ENCODE measurements around the gene N4BP2L2. TPM values are rescaled to one million over a fixed set of nuclear protein-coding genes. Genes with fewer than 3 reads are reported as not detected.
"Not testable (repeated sequence)": the region's sequence is repeated elsewhere in the genome, so short reads cannot be mapped to it uniquely, and the experiment has no call there.

Gene N4BP2L2
- 100 to 1,000 TPM in 1 of 2 experiments, 10 to 100 TPM in 1; 86.6 to 102 TPM for total RNA-seq

GRCh38 chr13:32538621-32539246 is at the start of gene N4BP2L2:
Gene N4BP2L2, minus strand, starts transcription at chr13:32538795. Its CDS starts 1,768 bp downstream, at chr13:32537027.
- Mint-ChIP-seq H3K4me1 (ENCODE audit: low read depth) (peaks cover 41% of the 10 kb centered on the region), H3K4me3 (peak within 1 kb of the TSS; percentile 99), H3K36me3 (peaks cover 36% of the 10 kb centered on the region), H3K9me3 (no peaks in the 10 kb centered on the region), H3K27me3 (peaks cover 2% of the 10 kb centered on the region), H3K27ac (peak within 1 kb of the TSS; percentile 100)
- ChIA-PET CTCF (interaction anchor here (1.1 to 2.6 kb wide), 8 partner anchors 9 to 101 kb away, joined by 3 to 10 read pairs (median 6); partner anchors contain the start of gene PDS5B), POLR2A (interaction anchor here (1.0 to 2.2 kb wide), 7 partner anchors 10 to 223 kb away, joined by 3 to 13 read pairs (median 5); partner anchors contain the start of genes BRCA2, N4BP2L1, PDS5B and ZAR1L)
- peak; percentile 95 for DNase-seq
- intact Hi-C loops (cut with micrococcal nuclease): loop anchor here (1.0 to 5.0 kb wide), 10 partner anchors 8 to 1184 kb away; partner anchors contain the start of genes N4BP2L1 and PDS5B

- H3K9me3 Mint-ChIP-seq: no peaks in the 10 kb centered on the region
- intact Hi-C loops (cut with micrococcal nuclease): loop anchor here (1.0 to 5.0 kb wide), 6 partner anchors 149 to 1135 kb away; no protein-coding TSS in a partner anchor
- H3K27me3 Mint-ChIP-seq: no peaks in the 10 kb centered on the region
- peak overlapping the region; percentile 94 for H3K4me3 Mint-ChIP-seq
- H3K36me3 Mint-ChIP-seq: peaks cover 4% of the 10 kb centered on the region
- peaks cover 48% of the 10 kb centered on the region for H3K4me1 Mint-ChIP-seq (ENCODE audit: low read depth)
- H3K27ac Mint-ChIP-seq: peak overlapping the region; percentile 95
- DNase-seq: no peak
- ChIA-PET POLR2A (interaction anchor here (0.8 to 1.3 kb wide), 4 partner anchors 54 to 273 kb away, joined by 3 to 9 read pairs (median 4); partner anchors contain the start of genes BRCA2 and ZAR1L), CTCF (interaction anchor here (0.5 to 4.4 kb wide), 22 partner anchors 13 to 955 kb away, joined by 3 to 57 read pairs (median 5); partner anchors contain the start of gene N4BP2L2)
Observed at GRCh38 chr13:32587811-32588170, 49.2 kb upstream of the N4BP2L2 start.

- peaks cover 42% of the 10 kb centered on the region for H3K4me1 Mint-ChIP-seq (ENCODE audit: low read depth)
- H3K4me3 Mint-ChIP-seq: peak overlapping the region; percentile 94
- ChIA-PET POLR2A (interaction anchor here (0.8 to 1.3 kb wide), 4 partner anchors 55 to 272 kb away, joined by 3 to 9 read pairs (median 4); partner anchors contain the start of genes BRCA2 and ZAR1L), CTCF (interaction anchor here (0.5 to 4.4 kb wide), 22 partner anchors 13 to 956 kb away, joined by 3 to 57 read pairs (median 5); partner anchors contain the start of gene N4BP2L2)
- peaks cover 4% of the 10 kb centered on the region for H3K36me3 Mint-ChIP-seq
- H3K27ac Mint-ChIP-seq: peak overlapping the region; percentile 95
- peak; percentile 65 for DNase-seq
- no peaks in the 10 kb centered on the region for H3K9me3 Mint-ChIP-seq
- intact Hi-C loops (cut with micrococcal nuclease): loop anchor here (1.0 to 5.0 kb wide), 6 partner anchors 150 to 1135 kb away; no protein-coding TSS in a partner anchor
- H3K27me3 Mint-ChIP-seq: no peaks in the 10 kb centered on the region
Observed at GRCh38 chr13:32587011-32587810, 48.6 kb upstream of the N4BP2L2 start.

GRCh38 chr13:32586080-32586900 is 47.7 kb upstream of the N4BP2L2 start, which contains the start of gene PDS5B:
Gene PDS5B, plus strand, starts transcription at chr13:32586452. Its CDS starts 62,321 bp downstream, at chr13:32648773.
- ChIA-PET POLR2A (interaction anchor here (0.5 to 1.1 kb wide), 10 partner anchors 48 to 271 kb away, joined by 3 to 7 read pairs (median 3); partner anchors contain the start of genes BRCA2, N4BP2L1, N4BP2L2 and ZAR1L), CTCF (interaction anchor here (0.6 to 4.4 kb wide), 37 partner anchors 26 to 1138 kb away, joined by 3 to 57 read pairs (median 4); partner anchors contain the start of genes N4BP2L1 and N4BP2L2)
- no peaks in the 10 kb centered on the region for H3K9me3 Mint-ChIP-seq

GRCh38 chr13:32585550-32586079 is 47.0 kb upstream of the N4BP2L2 start:
- H3K4me3 Mint-ChIP-seq: peak overlapping the region; percentile 78
- ChIA-PET CTCF (interaction anchor here (0.6 to 1.7 kb wide), 30 partner anchors 26 to 1139 kb away, joined by 3 to 49 read pairs (median 4); partner anchors contain the start of genes N4BP2L1 and N4BP2L2), POLR2A (interaction anchor here (0.6 to 1.1 kb wide), 9 partner anchors 47 to 270 kb away, joined by 3 to 7 read pairs (median 3); partner anchors contain the start of genes BRCA2, N4BP2L1, N4BP2L2 and ZAR1L)
- peak overlapping the region; percentile 74 for H3K27ac Mint-ChIP-seq
- intact Hi-C loops (cut with micrococcal nuclease): loop anchor here (1.0 to 5.0 kb wide), 11 partner anchors 47 to 1137 kb away; partner anchors contain the start of genes BRCA2, N4BP2L2 and ZAR1L
- no peaks in the 10 kb centered on the region for H3K9me3 Mint-ChIP-seq
- H3K4me1 Mint-ChIP-seq (ENCODE audit: low read depth): peaks cover 35% of the 10 kb centered on the region
- peak; percentile 12 for DNase-seq
- H3K27me3 Mint-ChIP-seq: no peaks in the 10 kb centered on the region
- H3K36me3 Mint-ChIP-seq: peaks cover 4% of the 10 kb centered on the region

More at GRCh38 chr13:32586080-32586900, 47.7 kb upstream of the N4BP2L2 start, which contains the start of gene PDS5B:
- peak within 1 kb of the TSS; percentile 95 for H3K27ac Mint-ChIP-seq
- intact Hi-C loops (cut with micrococcal nuclease): loop anchor here (1.0 to 5.0 kb wide), 11 partner anchors 48 to 1136 kb away; partner anchors contain the start of genes BRCA2, N4BP2L2 and ZAR1L
- H3K27me3 Mint-ChIP-seq: no peaks in the 10 kb centered on the region
- DNase-seq: peak; percentile 95
- H3K36me3 Mint-ChIP-seq: peaks cover 4% of the 10 kb centered on the region
- H3K4me3 Mint-ChIP-seq: peak within 1 kb of the TSS; percentile 94
- H3K4me1 Mint-ChIP-seq (ENCODE audit: low read depth): peaks cover 36% of the 10 kb centered on the region

GRCh38 chr13:32582991-32583390 is 44.4 kb upstream of the N4BP2L2 start:
- ChIA-PET CTCF (interaction anchor here (1.1 to 3.4 kb wide), 3 partner anchors 77 to 435 kb away, joined by 3 to 18 read pairs (median 4); no protein-coding TSS in a partner anchor), POLR2A (no interaction called here)
- Mint-ChIP-seq H3K4me1 (ENCODE audit: low read depth) (peaks cover 12% of the 10 kb centered on the region), H3K36me3 (peaks cover 4% of the 10 kb centered on the region), H3K9me3 (peaks cover 5% of the 10 kb centered on the region), H3K27ac (no peak overlapping the region), H3K4me3 (no peak overlapping the region), H3K27me3 (no peaks in the 10 kb centered on the region)
- no peak for DNase-seq
- intact Hi-C loops (cut with micrococcal nuclease): no loop called here

- Mint-ChIP-seq H3K36me3 (peaks cover 6% of the 10 kb centered on the region), H3K9me3 (peaks cover 11% of the 10 kb centered on the region), H3K4me1 (ENCODE audit: low read depth) (peaks cover 8% of the 10 kb centered on the region), H3K27ac (no peak overlapping the region), H3K27me3 (no peaks in the 10 kb centered on the region), H3K4me3 (no peak overlapping the region)
- POLR2A ChIA-PET: interaction anchor here (0.6 kb wide), 1 partner anchor 154 kb away, joined by 4 read pairs; no protein-coding TSS in a partner anchor
- intact Hi-C loops (cut with micrococcal nuclease): no loop called here
- CTCF ChIA-PET: interaction anchor here (1.1 to 3.4 kb wide), 18 partner anchors 8 to 436 kb away, joined by 3 to 34 read pairs (median 6); partner anchors contain the start of genes N4BP2L1 and N4BP2L2
- no peak for DNase-seq
Observed at GRCh38 chr13:32582281-32582680, 43.7 kb upstream of the N4BP2L2 start.

GRCh38 chr13:32581177-32581786 is 42.7 kb upstream of the N4BP2L2 start:
- no peak overlapping the region for H3K4me3 Mint-ChIP-seq
- peaks cover 20% of the 10 kb centered on the region for H3K9me3 Mint-ChIP-seq
- ChIA-PET CTCF (interaction anchor here (0.6 to 3.4 kb wide), 47 partner anchors 9 to 671 kb away, joined by 3 to 34 read pairs (median 4); partner anchors contain the start of genes BRCA2, N4BP2L1, N4BP2L2 and ZAR1L), POLR2A (no interaction called here)
- intact Hi-C loops (cut with micrococcal nuclease): loop anchor here (1.0 kb wide), 3 partner anchors 114 to 671 kb away; no protein-coding TSS in a partner anchor
- no peak overlapping the region for H3K27ac Mint-ChIP-seq
- DNase-seq: no peak
- H3K36me3 Mint-ChIP-seq: peaks cover 11% of the 10 kb centered on the region
- H3K4me1 Mint-ChIP-seq (ENCODE audit: low read depth): peaks cover 8% of the 10 kb centered on the region
- no peaks in the 10 kb centered on the region for H3K27me3 Mint-ChIP-seq

GRCh38 chr13:32577032-32577431 is 38.4 kb upstream of the N4BP2L2 start:
- DNase-seq: no peak
- H3K4me3 Mint-ChIP-seq: no peak overlapping the region
- no peak overlapping the region for H3K27ac Mint-ChIP-seq
- H3K4me1 Mint-ChIP-seq (ENCODE audit: low read depth): no peaks in the 10 kb centered on the region
- peaks cover 11% of the 10 kb centered on the region for H3K36me3 Mint-ChIP-seq
- peaks cover 23% of the 10 kb centered on the region for H3K9me3 Mint-ChIP-seq
- no peaks in the 10 kb centered on the region for H3K27me3 Mint-ChIP-seq
- POLR2A ChIA-PET: no interaction called here
- intact Hi-C loops (cut with micrococcal nuclease): no loop called here
- CTCF ChIA-PET: no interaction called here

GRCh38 chr13:32575687-32576086 is 37.1 kb upstream of the N4BP2L2 start:
- H3K27ac Mint-ChIP-seq; intact Hi-C loops (cut with micrococcal nuclease): not testable (repeated sequence)
- CTCF ChIA-PET: interaction anchor here (1.8 kb wide), 1 partner anchor 666 kb away, joined by 4 read pairs; no protein-coding TSS in a partner anchor

More at GRCh38 chr13:32575687-32576086, 37.1 kb upstream of the N4BP2L2 start:
- H3K4me3 Mint-ChIP-seq; H3K27me3 Mint-ChIP-seq; H3K4me1 Mint-ChIP-seq (ENCODE audit: low read depth); POLR2A ChIA-PET; DNase-seq: not testable (repeated sequence)
- peaks cover 11% of the 10 kb centered on the region for H3K36me3 Mint-ChIP-seq
- peaks cover 23% of the 10 kb centered on the region for H3K9me3 Mint-ChIP-seq
